Muscle of arm (tissue), 12 donors: Measurements from ENCODE around the gene ROMO1. TPM values are rescaled to one million over a fixed set of nuclear protein-coding genes. Genes with fewer than 3 reads are reported as not detected.

ENCODE experiments used
- DNase-seq: peaks from one replicate; pipeline ENCODE4 v3.0.0-alpha.2; 2013
- polyA plus RNA-seq, 12 donors: library from polyadenylated mRNA; unstranded; fragments of 120-200 nt; gene quantifications; one replicate each; pipeline ENCODE4 v1.2.1, GENCODE V29; 2013; ENCODE audit not compliant: insufficient read length in 12 of 12

The ROMO1 gene
- polyA plus RNA-seq, 12 donors: 47.7 to 76.2 (median 59.9) TPM; not detected in 1

- DNase-seq: no peak
These were observed 25.4 kb downstream of the ROMO1 start for GRCh38 chr20:35724321-35725230.

- DNase-seq: no peak
These were observed 27.9 kb downstream of the ROMO1 start for GRCh38 chr20:35726842-35727711.

GRCh38 chr20:35729283-35729807 lies 30.1 kb downstream of the ROMO1 start:
- DNase-seq: no peak

GRCh38 chr20:35729836-35730582 lies 30.8 kb downstream of the ROMO1 start:
- no peak for DNase-seq

- no peak for DNase-seq
These were observed 31.6 kb downstream of the ROMO1 start for GRCh38 chr20:35730583-35731468.

GRCh38 chr20:35731469-35731788 lies 32.2 kb downstream of the ROMO1 start:
- DNase-seq: no peak

- no peak for DNase-seq
These were observed 32.8 kb downstream of the ROMO1 start for GRCh38 chr20:35731862-35732643.

GRCh38 chr20:35732644-35732982 lies 33.4 kb downstream of the ROMO1 start:
- DNase-seq: no peak

- DNase-seq: no peak
These were observed 35.2 kb downstream of the ROMO1 start for GRCh38 chr20:35734374-35734773.

- DNase-seq: no peak
These were observed 35.8 kb downstream of the ROMO1 start for GRCh38 chr20:35734777-35735649.

GRCh38 chr20:35735826-35736470 lies 36.7 kb downstream of the ROMO1 start:
- no peak for DNase-seq

GRCh38 chr20:35737865-35738333 lies 38.7 kb downstream of the ROMO1 start:
- no peak for DNase-seq

- no peak for DNase-seq
These were observed 39.4 kb downstream of the ROMO1 start for GRCh38 chr20:35738410-35739179.

GRCh38 chr20:35739294-35740163 lies 40.3 kb downstream of the ROMO1 start:
- no peak for DNase-seq

GRCh38 chr20:35741892-35742740 lies 42.9 kb downstream of the ROMO1 start, which contains the start of gene RBM39:
Gene RBM39 (minus strand): TSS chr20:35742260. CDS start chr20:35740874, 1,386 bp downstream.
- peak; percentile 100 for DNase-seq
